B cell (primary cell): Measurements from ENCODE around the gene GLI1. TPM values are rescaled to one million over a fixed set of nuclear protein-coding genes. Genes with fewer than 3 reads are reported as not detected.
A peak's percentile ranks its signal among the peaks of the same experiment; 100 is the strongest.

Experiments
- ATAC-seq: fragments of 200-7000 bp; cut with Tn5 transposase; one replicate; pipeline ENCODE4 v1.10.0; 2021; ENCODE audit warnings: low read depth, mild to moderate bottlenecking, moderate number of reproducible peaks, moderate library complexity
- CTCF ChIA-PET: fragments of 350-600 bp; sonication (Branson Sonifier 250); formaldehyde crosslinking; loops from one replicate; lab custom pipeline; 2021; ENCODE audit warnings: antibody characterized with exemption, inconsistent platforms; lab: Charles Lee
- POLR2A ChIA-PET: fragments of 350-600 bp; sonication (Branson Sonifier 250); formaldehyde crosslinking; loops from one replicate; lab custom pipeline; 2021; ENCODE audit warnings: antibody characterized with exemption; lab: Charles Lee
- DNase-seq: peaks from one replicate; pipeline ENCODE4 v3.0.0; 2013
- H2AFZ ChIP-seq: 2 replicates; pipeline ENCODE4 v1.6.1; 2012; ENCODE audit warnings: mild to moderate bottlenecking, low read depth, low read length; ENCODE audit not compliant: insufficient read depth, poor library complexity, severe bottlenecking
- H3K27ac ChIP-seq, 2 donors: 1 replicate in 1 of 2; 2 replicates in 1 of 2; pipeline ENCODE4 v1.5.1; 2012 to 2013; ENCODE audit warnings: low read length in 2 of 2, mild to moderate bottlenecking in 2 of 2, moderate library complexity in 1 of 2
- H3K27me3 ChIP-seq, 4 experiments: fragments of 200-600 bp in 1 of 4; sonication (generic) in 1 of 4; replicated peaks in 1 of 4; 1 replicate in 2 of 4; 2 replicates in 2 of 4; pipeline versions ENCODE4 v1.6.1 to v1.7.0; 2013 to 2016; ENCODE audit warnings: low read length in 3 of 4, mild to moderate bottlenecking in 2 of 4, mixed read lengths in 1 of 4, moderate library complexity in 1 of 4; ENCODE audit not compliant: insufficient read depth in 4 of 4, control insufficient read depth in 3 of 4; ENCODE audit errors: control extremely low read depth in 1 of 4
- H3K36me3 ChIP-seq, 2 experiments: replicated peaks in 1 of 2; 1 replicate in 1 of 2; 2 replicates in 1 of 2; pipeline versions ENCODE4 v1.6.1 to v1.7.1; 2013; ENCODE audit warnings: low read length in 1 of 2; ENCODE audit not compliant: insufficient read depth in 2 of 2, control insufficient read depth in 1 of 2; ENCODE audit errors: control extremely low read depth in 1 of 2, extremely low read depth in 1 of 2
- H3K4me1 ChIP-seq, 2 donors: fragments of 200-600 bp in 1 of 2; sonication (generic) in 1 of 2; 1 replicate in 1 of 2; 2 replicates in 1 of 2; pipeline versions ENCODE4 v1.5.1 to v1.6.1; 2013 to 2017; ENCODE audit warnings: low read length in 2 of 2; ENCODE audit not compliant: control insufficient read depth in 2 of 2, insufficient read depth in 2 of 2
- H3K4me2 ChIP-seq: replicated peaks from 2 replicates; pipeline ENCODE3; 2012; ENCODE audit warnings: mild to moderate bottlenecking, low read depth, low read length; ENCODE audit not compliant: poor library complexity, severe bottlenecking
- H3K4me3 ChIP-seq, 5 experiments: fragments of 200-600 bp in 1 of 5; sonication (generic) in 1 of 5; 1 replicate in 3 of 5; 2 replicates in 2 of 5; pipeline versions ENCODE4 v1.5.1 to v1.7.0; 2011 to 2016; ENCODE audit warnings: low read length in 4 of 5, mild to moderate bottlenecking in 4 of 5, low read depth in 2 of 5, control low read depth in 1 of 5, moderate library complexity in 1 of 5; ENCODE audit not compliant: insufficient read depth in 1 of 5; ENCODE audit errors: control extremely low read depth in 1 of 5, extremely low read depth in 1 of 5
- H3K79me2 ChIP-seq: fragments of 200-600 bp; sonication (generic); one replicate; pipeline ENCODE4 v1.6.0; 2016; ENCODE audit warnings: low read length; ENCODE audit not compliant: control insufficient read depth, insufficient read depth
- H3K9ac ChIP-seq: fragments of 200-600 bp; sonication (generic); 2 replicates; pipeline ENCODE4 v1.6.1; 2017; ENCODE audit warnings: mild to moderate bottlenecking, low read length, moderate library complexity
- H3K9me3 ChIP-seq, 3 donors: one replicate each; pipeline versions ENCODE4 v1.6.1 to v1.7.1; 2013; ENCODE audit warnings: low read length in 2 of 3; ENCODE audit not compliant: control insufficient read depth in 2 of 3, insufficient read depth in 1 of 3; ENCODE audit errors: control extremely low read depth in 1 of 3
- H4K20me1 ChIP-seq: 2 replicates; pipeline ENCODE4 v1.6.0; 2012; ENCODE audit warnings: mild to moderate bottlenecking, low read length; ENCODE audit not compliant: insufficient read depth, control insufficient read depth, poor library complexity, severe bottlenecking
- H3K27ac Mint-ChIP-seq: one replicate; pipeline ENCODE4 v1.8.0; 2021; ENCODE audit warnings: mixed read lengths
- H3K27me3 Mint-ChIP-seq: one replicate; pipeline ENCODE4 v1.8.0; 2021; ENCODE audit warnings: mixed read lengths
- H3K4me1 Mint-ChIP-seq: one replicate; pipeline ENCODE4 v1.8.0; 2021; ENCODE audit warnings: mixed read lengths
- H3K4me3 Mint-ChIP-seq: one replicate; pipeline ENCODE4 v1.8.0; 2021; ENCODE audit warnings: mixed read lengths
- H3K9me3 Mint-ChIP-seq: one replicate; pipeline ENCODE4 v1.8.0; 2022; ENCODE audit warnings: mixed read lengths; ENCODE audit not compliant: insufficient read depth
- EZH2 ChIP-seq: IDR thresholded peaks from 2 replicates; pipeline ENCODE4 v1.6.1; 2012; ENCODE audit warnings: borderline replicate concordance, low read depth, mild to moderate bottlenecking, moderate library complexity, low read length; ENCODE audit not compliant: insufficient read depth, poor library complexity, severe bottlenecking
- WGBS: methylation state at CpG from one replicate; pipeline ENCODE4 v1.1.5; 2013; ENCODE audit warnings: missing lambda C conversion rate; ENCODE audit not compliant: insufficient coverage; 5-methylcytosine and 5-hydroxymethylcytosine counted together
- intact Hi-C: fragments of 100-400 bp; cut with micrococcal nuclease; formaldehyde crosslinking; loops from one replicate; pipeline ENCODE4 v1.10.0; 2022
- polyA plus RNA-seq: library from polyadenylated mRNA; depleted of rRNA; stranded (reverse); fragments of >200 nt; gene quantifications from 2 replicates; pipeline ENCODE4 v1.2.3, GENCODE V29; 2012
- total RNA-seq, 2 donors: library from RNA; stranded (reverse); fragments of 120-200 nt in 1 of 2; gene quantifications; 1 replicate in 1 of 2; 2 replicates in 1 of 2; pipeline versions ENCODE4 v1.2.3 to v1.2.4, GENCODE V29; 2013 to 2022
- TF ChIP-seq, protein P1 (sequence below): fragments of 200-600 bp; IDR thresholded peaks from one replicate; pipeline ENCODE4 v1.8.0; 2022; ENCODE audit warnings: antibody characterized with exemption, mild to moderate bottlenecking

GLI1 gene
- total and polyA plus RNA-seq, 2 donors (not counting 1 experiment from before 2014, with no cell fraction given) = 4.1 to 5.4 TPM

GRCh38 chr12:57473392-57473791 lies 13.8 kb downstream of the GLI1 start:
- Histone ChIP-seq H3K79me2 (peaks cover 56% of the 10 kb centered on the region), H2AFZ (no peak overlapping the region), H3K36me3 (peaks cover 2 to 60% of the 10 kb centered on the region in 2 experiments), H3K27me3 (no peaks in the 10 kb centered on the region), H3K4me3 (no peak overlapping the region), H3K9ac (no peak overlapping the region), H3K27ac (no peak overlapping the region), H3K4me2 (no peak overlapping the region), H3K9me3 (no peaks in the 10 kb centered on the region), H4K20me1 (peaks cover 23% of the 10 kb centered on the region), H3K4me1 (peaks cover 33 to 55% of the 10 kb centered on the region in 2 donors)
- Mint-ChIP-seq H3K4me3 (no peak overlapping the region), H3K27me3 (no peaks in the 10 kb centered on the region), H3K9me3 (no peaks in the 10 kb centered on the region), H3K4me1 (peaks cover 54% of the 10 kb centered on the region), H3K27ac (peak overlapping the region; percentile 62)
- ChIA-PET CTCF (interaction anchor here (1.1 to 10.4 kb wide), 3 partner anchors 12 to 17 kb away, joined by 4 to 166 read pairs (median 10); partner anchors contain the start of genes GLI1 and MARS1), POLR2A (no interaction called here)
- DNase-seq = no peak
- WGBS = no CpG with 5 or more reads among the region's 3 CpGs
- ATAC-seq = no peak
- no peak for TF ChIP-seq EZH2
- TF ChIP-seq, protein P1, sequence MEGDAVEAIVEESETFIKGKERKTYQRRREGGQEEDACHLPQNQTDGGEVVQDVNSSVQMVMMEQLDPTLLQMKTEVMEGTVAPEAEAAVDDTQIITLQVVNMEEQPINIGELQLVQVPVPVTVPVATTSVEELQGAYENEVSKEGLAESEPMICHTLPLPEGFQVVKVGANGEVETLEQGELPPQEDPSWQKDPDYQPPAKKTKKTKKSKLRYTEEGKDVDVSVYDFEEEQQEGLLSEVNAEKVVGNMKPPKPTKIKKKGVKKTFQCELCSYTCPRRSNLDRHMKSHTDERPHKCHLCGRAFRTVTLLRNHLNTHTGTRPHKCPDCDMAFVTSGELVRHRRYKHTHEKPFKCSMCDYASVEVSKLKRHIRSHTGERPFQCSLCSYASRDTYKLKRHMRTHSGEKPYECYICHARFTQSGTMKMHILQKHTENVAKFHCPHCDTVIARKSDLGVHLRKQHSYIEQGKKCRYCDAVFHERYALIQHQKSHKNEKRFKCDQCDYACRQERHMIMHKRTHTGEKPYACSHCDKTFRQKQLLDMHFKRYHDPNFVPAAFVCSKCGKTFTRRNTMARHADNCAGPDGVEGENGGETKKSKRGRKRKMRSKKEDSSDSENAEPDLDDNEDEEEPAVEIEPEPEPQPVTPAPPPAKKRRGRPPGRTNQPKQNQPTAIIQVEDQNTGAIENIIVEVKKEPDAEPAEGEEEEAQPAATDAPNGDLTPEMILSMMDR = no peak
- intact Hi-C loops = no loop called here

DNA sequence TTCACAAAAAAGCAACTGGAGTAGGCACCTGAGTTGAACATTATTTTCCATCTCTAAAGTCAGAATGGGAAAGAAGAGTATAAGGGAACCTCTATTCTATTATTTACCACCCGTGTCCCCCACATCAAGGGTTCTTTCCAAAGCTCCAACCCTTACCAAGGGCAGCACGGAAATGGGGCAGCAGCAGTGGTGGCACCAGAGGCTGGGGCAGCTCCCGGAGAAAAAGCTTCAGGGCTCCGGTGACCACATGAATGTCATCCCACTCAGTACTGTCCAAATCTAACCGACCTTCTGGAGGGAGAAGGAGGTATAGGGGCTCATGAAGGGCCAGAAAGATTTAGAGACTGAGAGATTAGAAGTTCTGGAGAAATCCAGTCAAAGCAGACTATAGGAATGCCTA lies 14.3 kb downstream of the GLI1 start:
- peak overlapping the region in 1 of 2 donors; percentile 20 for H3K27ac ChIP-seq
- peak overlapping the region; percentile 70 for H3K27ac Mint-ChIP-seq
- intact Hi-C loops = no loop called here
- H3K4me1 Mint-ChIP-seq = peaks cover 59% of the 10 kb centered on the region
- ATAC-seq (no peak), DNase-seq (no peak)
- no peaks in the 10 kb centered on the region for H3K9me3 ChIP-seq
- H3K79me2 ChIP-seq = peaks cover 61% of the 10 kb centered on the region
- H3K4me3 Mint-ChIP-seq = peak overlapping the region; percentile 23
- no peak overlapping the region for H3K4me3 ChIP-seq
- H2AFZ ChIP-seq = no peak overlapping the region
- H3K36me3 ChIP-seq = peaks cover 2 to 59% of the 10 kb centered on the region in 2 experiments
- ChIA-PET POLR2A (no interaction called here), CTCF (interaction anchor here (1.1 to 10.4 kb wide), 3 partner anchors 13 to 18 kb away, joined by 4 to 166 read pairs (median 10); partner anchors contain the start of genes GLI1 and MARS1)
- H4K20me1 ChIP-seq = peaks cover 23% of the 10 kb centered on the region
- no peak for TF ChIP-seq EZH2
- TF ChIP-seq, protein P1 = no peak
- no peaks in the 10 kb centered on the region for H3K27me3 Mint-ChIP-seq
- H3K9ac ChIP-seq = no peak overlapping the region
- H3K4me1 ChIP-seq = peaks cover 38 to 60% of the 10 kb centered on the region in 2 donors
- no peaks in the 10 kb centered on the region for H3K9me3 Mint-ChIP-seq
- no peaks in the 10 kb centered on the region for H3K27me3 ChIP-seq
- H3K4me2 ChIP-seq = no peak overlapping the region
- WGBS = no CpG with 5 or more reads among the region's 5 CpGs
